ENCODE measurements around the gene CD28.

Gene CD28

DNA sequence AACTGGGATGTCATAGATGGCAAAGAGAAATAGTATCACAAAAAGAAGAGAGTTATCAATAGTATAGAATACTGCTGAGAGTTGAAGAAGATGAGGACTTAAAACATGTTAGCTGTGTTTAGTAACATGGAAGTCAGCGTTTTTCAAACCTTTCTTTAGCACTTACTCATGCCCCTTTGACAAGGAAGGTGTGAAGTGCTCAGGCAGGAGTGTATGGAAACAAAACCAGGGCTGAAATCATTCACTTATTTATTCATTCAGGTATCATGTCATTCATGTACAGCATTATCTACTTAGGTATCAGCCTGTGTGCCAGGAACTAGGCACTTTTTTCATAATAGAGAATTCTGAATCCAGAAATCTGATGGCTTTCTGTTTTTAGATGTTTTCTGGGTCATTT lies 27.2 kb downstream of the CD28 start:
- no peaks in the 10 kb centered on the region for H3K27me3 ChIP-seq (ENCODE audit: insufficient read depth, low read length)
- H3K27ac ChIP-seq (ENCODE audit: low read depth, low read length, poor library complexity, severe bottlenecking), result no peak overlapping the region
- no peaks in the 10 kb centered on the region for H3K9me2 ChIP-seq (ENCODE audit: low read depth, low read length)
- no peaks in the 10 kb centered on the region for H3K36me3 ChIP-seq (ENCODE audit: insufficient read depth, low read length)
- H3K9ac ChIP-seq (ENCODE audit: low read length), result no peak overlapping the region
- H3K4me3 ChIP-seq (ENCODE audit: low read depth, low read length, poor library complexity, severe bottlenecking), result no peak overlapping the region
- no peaks in the 10 kb centered on the region for H4K20me1 ChIP-seq (ENCODE audit: insufficient read depth, low read length)
- no peaks in the 10 kb centered on the region for H3K9me3 ChIP-seq (ENCODE audit: low read length)
- H3K4me1 ChIP-seq (ENCODE audit: insufficient read depth, low read length, severe bottlenecking), result no peaks in the 10 kb centered on the region
- no peaks in the 10 kb centered on the region for H3F3A ChIP-seq (ENCODE audit: insufficient read depth, low read length)
- no peak overlapping the region for H3K4me2 ChIP-seq (ENCODE audit: low read length)
- H3K79me2 ChIP-seq (ENCODE audit: insufficient read depth, low read length), result no peaks in the 10 kb centered on the region
- TF ChIP-seq, protein P1, sequence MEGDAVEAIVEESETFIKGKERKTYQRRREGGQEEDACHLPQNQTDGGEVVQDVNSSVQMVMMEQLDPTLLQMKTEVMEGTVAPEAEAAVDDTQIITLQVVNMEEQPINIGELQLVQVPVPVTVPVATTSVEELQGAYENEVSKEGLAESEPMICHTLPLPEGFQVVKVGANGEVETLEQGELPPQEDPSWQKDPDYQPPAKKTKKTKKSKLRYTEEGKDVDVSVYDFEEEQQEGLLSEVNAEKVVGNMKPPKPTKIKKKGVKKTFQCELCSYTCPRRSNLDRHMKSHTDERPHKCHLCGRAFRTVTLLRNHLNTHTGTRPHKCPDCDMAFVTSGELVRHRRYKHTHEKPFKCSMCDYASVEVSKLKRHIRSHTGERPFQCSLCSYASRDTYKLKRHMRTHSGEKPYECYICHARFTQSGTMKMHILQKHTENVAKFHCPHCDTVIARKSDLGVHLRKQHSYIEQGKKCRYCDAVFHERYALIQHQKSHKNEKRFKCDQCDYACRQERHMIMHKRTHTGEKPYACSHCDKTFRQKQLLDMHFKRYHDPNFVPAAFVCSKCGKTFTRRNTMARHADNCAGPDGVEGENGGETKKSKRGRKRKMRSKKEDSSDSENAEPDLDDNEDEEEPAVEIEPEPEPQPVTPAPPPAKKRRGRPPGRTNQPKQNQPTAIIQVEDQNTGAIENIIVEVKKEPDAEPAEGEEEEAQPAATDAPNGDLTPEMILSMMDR (IDR thresholded peaks at IDR 0.05; ENCODE audit: low read length), result no peak
- no peak for TF ChIP-seq EZH2 (IDR thresholded peaks at IDR 0.05; ENCODE audit: borderline replicate concordance, low read length)
- H2AFZ ChIP-seq (ENCODE audit: low read length), result no peak overlapping the region

DNA sequence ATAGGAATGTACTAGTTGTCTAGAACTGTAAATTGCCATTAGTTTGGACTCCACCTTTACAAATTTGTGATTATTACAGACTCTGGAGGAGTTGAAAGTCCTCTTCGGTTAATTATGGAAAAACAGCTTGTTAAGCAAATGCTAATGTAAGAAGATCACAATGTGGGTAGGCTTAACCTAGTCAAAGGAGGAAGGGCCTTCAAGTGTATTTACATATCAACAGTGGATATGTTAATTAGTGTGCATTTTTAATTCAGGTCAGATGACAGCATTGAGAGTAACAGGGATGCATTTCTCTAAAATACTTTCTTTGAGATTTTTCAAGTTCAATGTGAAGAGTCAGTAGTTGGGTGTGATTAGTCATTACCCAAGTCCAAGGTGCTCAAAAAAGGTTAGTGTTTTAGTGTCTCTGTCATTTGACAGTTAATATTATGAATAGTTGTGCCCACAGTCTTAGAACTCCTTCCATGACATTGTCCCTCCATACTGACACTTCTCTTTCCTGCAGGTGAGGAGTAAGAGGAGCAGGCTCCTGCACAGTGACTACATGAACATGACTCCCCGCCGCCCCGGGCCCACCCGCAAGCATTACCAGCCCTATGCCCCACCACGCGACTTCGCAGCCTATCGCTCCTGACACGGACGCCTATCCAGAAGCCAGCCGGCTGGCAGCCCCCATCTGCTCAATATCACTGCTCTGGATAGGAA lies 28.0 kb downstream of the CD28 start:
- no peaks in the 10 kb centered on the region for H3K36me3 ChIP-seq (ENCODE audit: insufficient read depth, low read length)
- no peak overlapping the region for H2AFZ ChIP-seq (ENCODE audit: low read length)
- no peak overlapping the region for H3K4me2 ChIP-seq (ENCODE audit: low read length)
- TF ChIP-seq, protein P1 (IDR thresholded peaks at IDR 0.05; ENCODE audit: low read length), result no peak
- no peak for TF ChIP-seq EZH2 (IDR thresholded peaks at IDR 0.05; ENCODE audit: borderline replicate concordance, low read length)
- no peak overlapping the region for H3K27ac ChIP-seq (ENCODE audit: low read depth, low read length, poor library complexity, severe bottlenecking)
- H3K27me3 ChIP-seq (ENCODE audit: insufficient read depth, low read length), result no peaks in the 10 kb centered on the region
- H3K9me3 ChIP-seq (ENCODE audit: low read length), result no peaks in the 10 kb centered on the region
- H3K9ac ChIP-seq (ENCODE audit: low read length), result no peak overlapping the region
- H3K4me3 ChIP-seq (ENCODE audit: low read depth, low read length, poor library complexity, severe bottlenecking), result no peak overlapping the region
- no peaks in the 10 kb centered on the region for H3F3A ChIP-seq (ENCODE audit: insufficient read depth, low read length)
- H4K20me1 ChIP-seq (ENCODE audit: insufficient read depth, low read length), result no peaks in the 10 kb centered on the region
- no peaks in the 10 kb centered on the region for H3K79me2 ChIP-seq (ENCODE audit: insufficient read depth, low read length)
- no peaks in the 10 kb centered on the region for H3K4me1 ChIP-seq (ENCODE audit: insufficient read depth, low read length, severe bottlenecking)
- no peaks in the 10 kb centered on the region for H3K9me2 ChIP-seq (ENCODE audit: low read depth, low read length)

DNA sequence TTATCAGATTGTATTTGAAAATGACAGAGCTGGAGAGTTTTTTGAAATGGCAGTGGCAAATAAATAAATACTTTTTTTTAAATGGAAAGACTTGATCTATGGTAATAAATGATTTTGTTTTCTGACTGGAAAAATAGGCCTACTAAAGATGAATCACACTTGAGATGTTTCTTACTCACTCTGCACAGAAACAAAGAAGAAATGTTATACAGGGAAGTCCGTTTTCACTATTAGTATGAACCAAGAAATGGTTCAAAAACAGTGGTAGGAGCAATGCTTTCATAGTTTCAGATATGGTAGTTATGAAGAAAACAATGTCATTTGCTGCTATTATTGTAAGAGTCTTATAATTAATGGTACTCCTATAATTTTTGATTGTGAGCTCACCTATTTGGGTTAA lies 30.9 kb downstream of the CD28 start:
- peaks cover 17% of the 10 kb centered on the region for H3K4me1 ChIP-seq (ENCODE audit: insufficient read depth, low read length, severe bottlenecking)
- TF ChIP-seq, protein P1 (IDR thresholded peaks at IDR 0.05; ENCODE audit: low read length), result no peak
- TF ChIP-seq EZH2 (IDR thresholded peaks at IDR 0.05; ENCODE audit: borderline replicate concordance, low read length), result no peak
- H3K27me3 ChIP-seq (ENCODE audit: insufficient read depth, low read length), result no peaks in the 10 kb centered on the region
- H3K9me3 ChIP-seq (ENCODE audit: low read length), result no peaks in the 10 kb centered on the region
- H3K79me2 ChIP-seq (ENCODE audit: insufficient read depth, low read length), result no peaks in the 10 kb centered on the region
- H3K4me3 ChIP-seq (ENCODE audit: low read depth, low read length, poor library complexity, severe bottlenecking), result no peak overlapping the region
- no peak overlapping the region for H3K9ac ChIP-seq (ENCODE audit: low read length)
- no peaks in the 10 kb centered on the region for H3F3A ChIP-seq (ENCODE audit: insufficient read depth, low read length)
- H3K36me3 ChIP-seq (ENCODE audit: insufficient read depth, low read length), result no peaks in the 10 kb centered on the region
- H3K4me2 ChIP-seq (ENCODE audit: low read length), result no peak overlapping the region
- H2AFZ ChIP-seq (ENCODE audit: low read length), result no peak overlapping the region
- H3K9me2 ChIP-seq (ENCODE audit: low read depth, low read length), result no peaks in the 10 kb centered on the region
- H3K27ac ChIP-seq (ENCODE audit: low read depth, low read length, poor library complexity, severe bottlenecking), result no peak overlapping the region
- no peaks in the 10 kb centered on the region for H4K20me1 ChIP-seq (ENCODE audit: insufficient read depth, low read length)
